HEK293T (cell line): ENCODE data around the gene PAK6.

ENCODE experiments used
- ELF4 ChIP-seq: fragments of 450-650 bp; IDR thresholded peaks from 2 replicates; pipeline ENCODE4 v1.6.1; 2017; ENCODE audit warnings: antibody characterized with exemption
- FOXA1 ChIP-seq: fragments of 450-650 bp; IDR thresholded peaks from 2 replicates; pipeline ENCODE4 v1.6.1; 2016; ENCODE audit warnings: mild to moderate bottlenecking
- FOXM1 ChIP-seq: fragments of 450-650 bp; IDR thresholded peaks from 2 replicates; pipeline ENCODE4 v1.6.1; 2017; ENCODE audit warnings: mild to moderate bottlenecking, borderline replicate concordance
- L3MBTL2 ChIP-seq: fragments of 450-650 bp; conservative IDR thresholded peaks from 2 replicates; pipeline ENCODE4 v1.6.1; 2016; ENCODE audit warnings: mild to moderate bottlenecking
- PKNOX1 ChIP-seq: fragments of 450-650 bp; IDR thresholded peaks from 2 replicates; pipeline ENCODE4 v1.6.1; 2016
- SUZ12 ChIP-seq: fragments of 450-650 bp; IDR thresholded peaks from 2 replicates; pipeline ENCODE4 v1.6.1; 2016; ENCODE audit warnings: mild to moderate bottlenecking

- TF ChIP-seq SUZ12, result no peak
- TF ChIP-seq L3MBTL2, result no peak
- TF ChIP-seq FOXM1, result no peak
- TF ChIP-seq PKNOX1, result no peak
- no peak for TF ChIP-seq ELF4
- TF ChIP-seq FOXA1, result no peak
Measured at GRCh38 chr15:40246496-40247280, 7.8 kb downstream of the PAK6 start.
